Hepatocyte (in vitro differentiated cells): ENCODE results near the gene MAPKBP1. TPM values are rescaled to one million over a fixed set of nuclear protein-coding genes. Genes with fewer than 3 reads are reported as not detected.

Source experiments
- DNase-seq: peaks from one replicate; pipeline ENCODE4 v3.0.0-alpha.2; 2016; ENCODE audit warnings: low spot score
- H2AFZ ChIP-seq: fragments of 200-600 bp; sonication (generic); 2 replicates; pipeline ENCODE4 v1.6.0; 2016; ENCODE audit warnings: antibody characterized with exemption, mild to moderate bottlenecking
- H3K27ac ChIP-seq: fragments of 200-600 bp; sonication (generic); 2 replicates; pipeline ENCODE4 v1.5.1; 2016; ENCODE audit warnings: mild to moderate bottlenecking
- H3K27me3 ChIP-seq: fragments of 200-600 bp; sonication (generic); 2 replicates; pipeline ENCODE4 v1.6.1; 2016
- H3K36me3 ChIP-seq: fragments of 200-600 bp; sonication (generic); replicated peaks from 2 replicates; pipeline ENCODE4 v1.5.1; 2016; ENCODE audit warnings: low read depth; ENCODE audit not compliant: insufficient read depth
- H3K4me1 ChIP-seq: fragments of 200-600 bp; sonication (generic); 2 replicates; pipeline ENCODE4 v1.5.1; 2016; ENCODE audit warnings: mild to moderate bottlenecking, moderate library complexity; ENCODE audit not compliant: insufficient read depth
- H3K4me2 ChIP-seq: fragments of 200-600 bp; sonication (generic); 2 replicates; pipeline ENCODE4 v1.6.0; 2016
- H3K4me3 ChIP-seq: fragments of 200-600 bp; sonication (generic); 2 replicates; pipeline ENCODE4 v1.5.1; 2016; ENCODE audit warnings: mild to moderate bottlenecking
- H3K79me2 ChIP-seq: fragments of 200-600 bp; sonication (generic); 2 replicates; pipeline ENCODE4 v1.6.0; 2017; ENCODE audit warnings: mild to moderate bottlenecking
- H3K9me2 ChIP-seq: fragments of 200-600 bp; sonication (generic); replicated peaks from 2 replicates; pipeline ENCODE4 v1.6.0; 2017; ENCODE audit warnings: mild to moderate bottlenecking; ENCODE audit not compliant: insufficient read depth
- H3K9me3 ChIP-seq: fragments of 200-600 bp; sonication (generic); 2 replicates; pipeline ENCODE4 v1.5.1; 2016; ENCODE audit warnings: low read depth, mild to moderate bottlenecking
- H4K20me1 ChIP-seq: fragments of 200-600 bp; sonication (generic); 2 replicates; pipeline ENCODE4 v1.6.0; 2016; ENCODE audit warnings: mild to moderate bottlenecking; ENCODE audit not compliant: insufficient read depth, poor library complexity, severe bottlenecking
- CTCF ChIP-seq: fragments of 200-600 bp; sonication (generic); IDR thresholded peaks from 2 replicates; pipeline ENCODE4 v1.5.1; 2016; ENCODE audit warnings: antibody characterized with exemption, mild to moderate bottlenecking; ENCODE audit not compliant: poor library complexity
- EZH2 ChIP-seq: fragments of 200-600 bp; sonication (generic); IDR thresholded peaks from 2 replicates; pipeline ENCODE4 v1.6.1; 2016; ENCODE audit warnings: antibody characterized with exemption, mild to moderate bottlenecking, borderline replicate concordance
- EZH2phosphoT487 ChIP-seq: fragments of 200-600 bp; sonication (generic); IDR thresholded peaks from one replicate; pipeline ENCODE4 v1.6.1; 2018; ENCODE audit warnings: antibody characterized with exemption, mild to moderate bottlenecking, low read depth, moderate library complexity; ENCODE audit not compliant: unreplicated experiment, severe bottlenecking
- WGBS: methylation state at CpG from one replicate; pipeline ENCODE4 v1.1.6; 2016; ENCODE audit warnings: low lambda C conversion rate; ENCODE audit errors: missing lambda C conversion rate; 5-methylcytosine and 5-hydroxymethylcytosine counted together
- polyA plus RNA-seq: library from polyadenylated mRNA; unstranded; fragments of >200 nt; fragmentation: Nextera tagmentation; extraction: Ambion mirVana; gene quantifications from 2 replicates; pipeline ENCODE4 v1.2.1, GENCODE V29; 2016
- total RNA-seq: library from RNA; depleted of rRNA; stranded (reverse); fragments of >200 nt; gene quantifications from 2 replicates; pipeline ENCODE4 v1.2.3, GENCODE V29; 2014

The MAPKBP1 gene
- total and polyA plus RNA-seq, 2 experiments from 2014 or later: 18.6 to 24.5 TPM

GRCh38 chr15:41871175-41871905 lies 97.1 kb downstream of the MAPKBP1 start:
- H3K79me2 ChIP-seq: no peaks in the 10 kb centered on the region
- no peaks in the 10 kb centered on the region for H3K36me3 ChIP-seq
- 95% methylated on average over 19 of the region's 19 CpGs for WGBS
- H3K4me3 ChIP-seq: no peak overlapping the region
- no peak overlapping the region for H2AFZ ChIP-seq
- no peaks in the 10 kb centered on the region for H3K27me3 ChIP-seq
- no peak for TF ChIP-seq CTCF
- TF ChIP-seq EZH2phosphoT487: no peak
- TF ChIP-seq EZH2: no peak
- no peak for DNase-seq
- no peak overlapping the region for H3K27ac ChIP-seq
- H3K4me1 ChIP-seq: peaks cover 5% of the 10 kb centered on the region
- no peak overlapping the region for H3K4me2 ChIP-seq
- no peaks in the 10 kb centered on the region for H4K20me1 ChIP-seq
- H3K9me3 ChIP-seq: no peaks in the 10 kb centered on the region
- no peaks in the 10 kb centered on the region for H3K9me2 ChIP-seq

GRCh38 chr15:41872166-41872747 lies 98.0 kb downstream of the MAPKBP1 start:
- Histone ChIP-seq H3K4me2 (no peak overlapping the region), H3K79me2 (no peaks in the 10 kb centered on the region), H3K27me3 (no peaks in the 10 kb centered on the region), H3K4me3 (no peak overlapping the region), H2AFZ (no peak overlapping the region), H3K27ac (no peak overlapping the region), H3K9me3 (no peaks in the 10 kb centered on the region), H3K36me3 (no peaks in the 10 kb centered on the region), H4K20me1 (no peaks in the 10 kb centered on the region), H3K4me1 (no peaks in the 10 kb centered on the region), H3K9me2 (no peaks in the 10 kb centered on the region)
- no peak for DNase-seq
- TF ChIP-seq EZH2 (no peak), EZH2phosphoT487 (no peak), CTCF (no peak)
- 90% methylated on average over 9 of the region's 9 CpGs for WGBS

GRCh38 chr15:41873711-41874110 lies 99.4 kb downstream of the MAPKBP1 start:
- 90% methylated on average over 8 of the region's 8 CpGs for WGBS
- Histone ChIP-seq H3K4me2 (no peak overlapping the region), H3K9me2 (no peaks in the 10 kb centered on the region), H3K27me3 (no peaks in the 10 kb centered on the region), H3K79me2 (no peaks in the 10 kb centered on the region), H3K36me3 (no peaks in the 10 kb centered on the region), H4K20me1 (no peaks in the 10 kb centered on the region), H3K9me3 (no peaks in the 10 kb centered on the region), H3K27ac (no peak overlapping the region), H3K4me1 (no peaks in the 10 kb centered on the region), H3K4me3 (no peak overlapping the region), H2AFZ (no peak overlapping the region)
- no peak for DNase-seq
- TF ChIP-seq CTCF (no peak), EZH2 (no peak), EZH2phosphoT487 (no peak)
